ENCODE measurements around the gene MTLN.

DNA sequence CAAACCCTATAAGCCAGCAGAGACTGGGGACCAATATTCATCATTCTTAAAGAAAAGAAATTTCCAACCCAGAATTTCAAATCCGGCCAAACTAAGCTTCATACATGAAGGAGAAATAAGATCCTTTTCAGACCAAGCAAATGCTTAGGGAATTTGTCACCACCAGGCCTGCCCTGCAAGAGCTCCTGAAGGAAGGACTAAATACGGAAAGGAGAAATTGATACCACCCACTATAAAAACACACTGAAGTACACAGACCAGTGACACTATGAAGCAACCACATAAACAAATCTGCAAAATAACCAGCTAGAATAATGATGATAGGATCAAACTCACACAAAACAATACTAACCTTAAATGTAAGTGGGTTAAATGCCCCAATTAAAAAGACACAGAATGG lies 29.9 kb downstream of the MTLN start:
- TF ChIP-seq, protein P1, sequence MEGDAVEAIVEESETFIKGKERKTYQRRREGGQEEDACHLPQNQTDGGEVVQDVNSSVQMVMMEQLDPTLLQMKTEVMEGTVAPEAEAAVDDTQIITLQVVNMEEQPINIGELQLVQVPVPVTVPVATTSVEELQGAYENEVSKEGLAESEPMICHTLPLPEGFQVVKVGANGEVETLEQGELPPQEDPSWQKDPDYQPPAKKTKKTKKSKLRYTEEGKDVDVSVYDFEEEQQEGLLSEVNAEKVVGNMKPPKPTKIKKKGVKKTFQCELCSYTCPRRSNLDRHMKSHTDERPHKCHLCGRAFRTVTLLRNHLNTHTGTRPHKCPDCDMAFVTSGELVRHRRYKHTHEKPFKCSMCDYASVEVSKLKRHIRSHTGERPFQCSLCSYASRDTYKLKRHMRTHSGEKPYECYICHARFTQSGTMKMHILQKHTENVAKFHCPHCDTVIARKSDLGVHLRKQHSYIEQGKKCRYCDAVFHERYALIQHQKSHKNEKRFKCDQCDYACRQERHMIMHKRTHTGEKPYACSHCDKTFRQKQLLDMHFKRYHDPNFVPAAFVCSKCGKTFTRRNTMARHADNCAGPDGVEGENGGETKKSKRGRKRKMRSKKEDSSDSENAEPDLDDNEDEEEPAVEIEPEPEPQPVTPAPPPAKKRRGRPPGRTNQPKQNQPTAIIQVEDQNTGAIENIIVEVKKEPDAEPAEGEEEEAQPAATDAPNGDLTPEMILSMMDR (IDR thresholded peaks at IDR 0.05; ENCODE audit: poor library complexity) = no peak
- TF ChIP-seq EZH2phosphoT487 (IDR thresholded peaks at IDR 0.05; ENCODE audit: low read depth, severe bottlenecking, unreplicated experiment) = no peak

Data from hepatocyte (in vitro differentiated cells).